ENCODE measurements around the gene SEPHS2.
"Not testable (repeated sequence)": the region's sequence is repeated elsewhere in the genome, so short reads cannot be mapped to it uniquely, and the experiment has no call there.

SEPHS2 gene

GRCh38 chr16:30464078-30464477 lies 18.4 kb upstream of the SEPHS2 start:
- H3K27ac ChIP-seq = no peak overlapping the region
- no peak for TF ChIP-seq ZFX (IDR thresholded peaks at IDR 0.05)
- TF ChIP-seq, protein P1, sequence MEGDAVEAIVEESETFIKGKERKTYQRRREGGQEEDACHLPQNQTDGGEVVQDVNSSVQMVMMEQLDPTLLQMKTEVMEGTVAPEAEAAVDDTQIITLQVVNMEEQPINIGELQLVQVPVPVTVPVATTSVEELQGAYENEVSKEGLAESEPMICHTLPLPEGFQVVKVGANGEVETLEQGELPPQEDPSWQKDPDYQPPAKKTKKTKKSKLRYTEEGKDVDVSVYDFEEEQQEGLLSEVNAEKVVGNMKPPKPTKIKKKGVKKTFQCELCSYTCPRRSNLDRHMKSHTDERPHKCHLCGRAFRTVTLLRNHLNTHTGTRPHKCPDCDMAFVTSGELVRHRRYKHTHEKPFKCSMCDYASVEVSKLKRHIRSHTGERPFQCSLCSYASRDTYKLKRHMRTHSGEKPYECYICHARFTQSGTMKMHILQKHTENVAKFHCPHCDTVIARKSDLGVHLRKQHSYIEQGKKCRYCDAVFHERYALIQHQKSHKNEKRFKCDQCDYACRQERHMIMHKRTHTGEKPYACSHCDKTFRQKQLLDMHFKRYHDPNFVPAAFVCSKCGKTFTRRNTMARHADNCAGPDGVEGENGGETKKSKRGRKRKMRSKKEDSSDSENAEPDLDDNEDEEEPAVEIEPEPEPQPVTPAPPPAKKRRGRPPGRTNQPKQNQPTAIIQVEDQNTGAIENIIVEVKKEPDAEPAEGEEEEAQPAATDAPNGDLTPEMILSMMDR (conservative IDR thresholded peaks at IDR 0.05) = no peak

DNA sequence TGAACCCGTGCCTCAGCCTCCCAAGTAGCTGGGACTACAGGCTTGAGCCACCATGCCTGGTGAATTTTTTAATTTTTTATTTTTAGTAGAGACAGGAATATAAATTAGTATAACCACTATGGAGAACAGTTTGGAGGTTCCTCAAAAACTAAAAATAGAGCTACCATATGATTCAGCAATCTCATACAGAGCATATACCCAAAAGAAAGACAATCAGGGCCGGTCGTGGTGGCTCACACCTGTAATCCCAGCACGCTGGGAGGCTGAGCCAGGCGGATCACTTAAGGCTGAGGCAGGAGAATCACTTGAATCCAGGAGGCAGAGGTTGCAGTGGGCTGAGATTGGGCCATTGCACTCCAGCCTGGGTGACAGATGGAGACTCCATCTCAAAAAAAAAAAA lies 15.8 kb upstream of the SEPHS2 start:
- not testable (repeated sequence) for H3K27ac ChIP-seq

DNA sequence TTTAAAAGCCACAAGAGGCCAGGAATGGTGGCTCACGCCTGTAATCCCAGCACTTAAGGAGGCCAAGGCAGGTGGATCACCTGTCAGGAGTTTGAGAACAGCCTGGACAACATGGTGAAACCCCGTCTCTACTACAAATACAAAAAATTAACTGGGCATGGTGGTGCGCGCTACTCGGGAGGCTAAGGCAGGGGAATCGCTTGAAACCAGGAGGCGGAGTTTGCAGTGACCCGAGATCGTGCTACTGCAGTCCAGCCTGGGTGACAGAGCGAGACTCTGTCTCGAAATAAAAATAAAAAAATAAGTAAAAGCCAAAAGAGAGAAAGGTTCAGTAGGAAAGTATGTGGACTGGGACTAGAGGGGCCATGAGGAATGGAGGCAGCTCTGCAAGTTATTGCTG lies 13.8 kb upstream of the SEPHS2 start:
- TF ChIP-seq ZFX (IDR thresholded peaks at IDR 0.05) = no peak
- TF ChIP-seq, protein P1 (conservative IDR thresholded peaks at IDR 0.05) = no peak
- no peak overlapping the region for H3K27ac ChIP-seq

DNA sequence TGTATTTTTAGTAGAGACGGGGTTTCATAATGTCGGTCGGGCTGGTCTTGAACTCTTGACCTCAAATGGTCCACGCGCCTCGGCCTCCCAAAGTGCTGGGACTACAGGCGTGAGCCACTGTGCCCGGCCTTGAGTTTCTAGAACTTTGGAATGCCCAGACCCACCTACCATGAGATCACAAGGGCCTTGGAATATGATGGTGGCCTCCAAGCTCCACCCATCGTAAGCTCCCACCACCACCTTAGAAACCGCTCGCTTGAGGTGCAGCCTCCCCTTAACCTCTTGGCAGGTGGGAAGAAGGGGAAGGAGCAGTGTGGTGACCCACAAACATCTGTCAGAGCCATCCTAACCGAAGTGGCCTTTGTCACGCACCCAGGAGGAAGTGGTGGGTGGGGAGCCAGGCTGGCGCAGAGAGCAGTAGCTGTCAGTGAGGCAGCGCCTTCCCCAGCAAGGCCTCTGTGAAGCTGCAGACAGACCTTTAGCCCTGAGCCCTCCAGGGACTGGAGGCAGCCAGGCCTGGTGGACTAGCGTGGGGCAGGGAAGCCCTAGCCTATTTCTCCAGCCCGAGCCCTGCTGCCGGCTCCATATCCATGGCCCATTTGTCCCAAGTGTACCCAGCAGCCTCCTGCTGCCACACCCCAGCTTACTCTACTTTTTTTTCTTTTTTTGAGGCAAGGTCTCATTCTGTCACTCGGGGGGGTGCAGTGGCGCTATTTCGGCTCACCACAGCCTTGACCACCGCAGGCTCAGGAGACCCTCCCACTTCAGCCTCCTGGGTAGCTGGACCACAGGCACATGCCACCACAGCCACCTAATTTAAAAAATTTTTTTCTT lies 13.1 kb upstream of the SEPHS2 start:
- TF ChIP-seq ZFX (IDR thresholded peaks at IDR 0.05) = no peak
- TF ChIP-seq, protein P1 (conservative IDR thresholded peaks at IDR 0.05) = no peak
- no peak overlapping the region for H3K27ac ChIP-seq

DNA sequence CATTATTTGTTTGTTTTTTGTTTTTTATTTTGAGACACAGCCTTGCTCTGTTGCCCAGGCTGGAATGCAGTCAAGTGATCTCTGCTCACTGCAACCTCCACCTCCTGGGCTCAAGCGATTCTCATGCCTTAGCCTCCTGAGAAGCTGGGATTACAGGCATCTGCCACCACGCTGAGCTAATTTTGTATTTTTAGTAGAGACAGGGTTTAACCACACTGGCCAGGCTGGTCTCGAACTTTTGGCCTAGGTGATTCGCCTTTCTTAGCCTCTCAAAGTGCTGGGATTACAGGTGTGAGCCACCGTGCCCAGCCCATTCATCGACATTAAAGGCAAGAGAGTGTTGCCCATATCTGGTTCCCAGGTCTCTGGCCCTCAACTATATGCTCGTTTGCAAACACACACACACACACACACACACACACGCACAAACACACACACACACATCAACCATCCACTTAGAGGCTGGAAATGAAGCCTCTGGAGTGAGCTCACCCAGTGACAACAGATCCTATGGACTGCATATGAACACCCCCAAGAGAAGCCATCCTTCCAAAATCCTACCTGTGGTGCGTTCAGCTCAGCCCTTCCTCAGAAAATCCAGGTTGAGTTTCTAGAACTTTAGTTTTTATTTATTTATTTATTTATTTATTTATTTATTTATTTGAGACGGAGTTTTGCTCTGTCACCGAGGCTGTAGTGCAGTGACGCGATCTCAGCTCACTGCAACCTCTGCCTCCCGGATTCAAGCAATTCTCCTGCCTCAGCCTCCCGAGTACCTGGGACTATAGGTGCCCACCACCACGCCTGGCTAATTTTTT lies 12.3 kb upstream of the SEPHS2 start:
- no peak for TF ChIP-seq ZFX (IDR thresholded peaks at IDR 0.05)
- TF ChIP-seq, protein P1 (conservative IDR thresholded peaks at IDR 0.05) = no peak
- H3K27ac ChIP-seq = no peak overlapping the region

DNA sequence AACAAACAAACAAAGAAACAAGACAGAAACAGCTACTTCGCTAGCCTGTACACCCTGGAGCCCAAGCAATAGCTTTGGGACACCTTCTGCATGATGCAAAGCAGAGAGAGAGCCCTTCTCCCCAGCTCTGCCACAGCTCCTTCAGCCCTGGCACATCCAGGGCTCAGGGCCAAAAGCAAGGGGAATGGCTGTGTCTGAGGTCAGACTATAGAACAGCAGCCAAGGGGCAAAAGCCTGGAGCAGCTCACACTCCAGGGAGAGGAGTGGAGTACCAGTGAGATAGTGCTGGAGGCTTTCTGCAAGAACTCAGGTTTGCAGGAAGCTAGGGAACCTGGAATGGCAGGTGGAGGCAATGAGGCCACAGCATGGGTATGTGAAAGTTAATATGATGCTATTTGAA lies 11.6 kb upstream of the SEPHS2 start:
- no peak overlapping the region for H3K27ac ChIP-seq
- TF ChIP-seq ZFX (IDR thresholded peaks at IDR 0.05) = no peak
- TF ChIP-seq, protein P1 (conservative IDR thresholded peaks at IDR 0.05) = no peak

- TF ChIP-seq, protein P1 (conservative IDR thresholded peaks at IDR 0.05) = no peak
- no peak for TF ChIP-seq ZFX (IDR thresholded peaks at IDR 0.05)
- H3K27ac ChIP-seq = no peak overlapping the region
Observed at GRCh38 chr16:30456302-30456701, 10.6 kb upstream of the SEPHS2 start.

DNA sequence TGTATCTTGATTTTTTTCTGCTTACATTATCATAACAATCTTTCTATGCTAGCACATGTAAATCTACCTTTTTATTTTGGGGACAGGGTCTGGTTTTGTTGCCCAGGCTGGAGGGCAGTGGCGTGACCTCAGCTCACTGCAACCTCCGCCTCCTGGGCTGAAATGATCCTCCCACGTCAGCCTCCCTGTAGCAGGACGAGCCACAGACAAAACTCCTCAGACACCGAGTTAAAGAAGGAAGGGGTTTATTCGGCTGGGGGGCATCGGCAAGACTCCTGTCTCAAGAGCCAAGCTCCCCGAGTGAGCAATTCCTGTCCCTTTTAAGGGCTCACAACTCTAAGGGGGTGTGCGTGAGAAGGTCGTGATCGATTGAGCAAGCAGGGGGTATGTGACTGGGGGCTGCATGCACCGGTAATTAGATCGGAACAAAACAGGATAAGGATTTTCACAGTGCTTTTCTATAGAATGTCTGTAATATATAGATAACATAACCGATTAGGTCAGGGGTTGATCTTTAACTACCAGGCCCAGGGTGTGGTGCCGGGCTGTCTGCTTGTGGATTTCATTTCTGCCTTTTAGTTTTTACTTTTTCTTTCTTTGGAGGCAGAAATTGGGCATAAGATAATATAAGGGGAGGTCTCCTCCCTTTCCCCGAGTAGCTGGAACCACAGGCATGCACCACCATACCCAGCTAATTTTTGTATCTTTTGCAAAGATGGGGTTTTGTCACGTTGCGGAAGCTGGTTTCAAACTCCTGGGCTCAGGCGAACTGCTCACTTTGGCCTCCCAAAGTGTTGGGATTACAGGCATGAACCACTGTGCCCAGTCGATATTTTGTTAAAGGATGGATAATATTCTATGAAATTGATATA lies 7.3 kb upstream of the SEPHS2 start:
- H3K27ac ChIP-seq = not testable (repeated sequence)

Data from C4-2B (cell line).